H1 (cell line): ENCODE measurements around the gene RNF157. TPM values are rescaled to one million over a fixed set of nuclear protein-coding genes. Genes with fewer than 3 reads are reported as not detected.

Experiments used
- CTCF ChIA-PET: fragments of 300-600 bp; sonication (Branson Sonifier 250); formaldehyde crosslinking; loops from one replicate; lab custom pipeline; 2021; ENCODE audit not compliant: partially characterized antibody; lab: Charles Lee
- POLR2A ChIA-PET: fragments of 300-600 bp; sonication (Branson Sonifier 250); formaldehyde crosslinking; loops from one replicate; lab custom pipeline; 2021; ENCODE audit warnings: inconsistent platforms; ENCODE audit not compliant: partially characterized antibody; lab: Charles Lee
- DNase-seq, 2 experiments: peaks; one replicate each; pipeline versions ENCODE4 v3.0.0 to v3.0.0-alpha.2; 2010 to 2022; ENCODE audit warnings: low spot score in 2 of 2, low read depth in 1 of 2, mixed read lengths in 1 of 2
- FAIRE-seq: peaks from 2 replicates; lab custom pipeline; 2011; peaks lifted over from hg19 to GRCh38; lab: Jason Lieb, UNC
- H2AFZ ChIP-seq: 2 replicates; pipeline ENCODE4 v1.8.1; 2012; ENCODE audit warnings: low read length, inconsistent platforms
- H2AK5ac ChIP-seq: 2 replicates; pipeline ENCODE4 v1.6.1; 2013; ENCODE audit warnings: low read depth, low read length
- H2BK120ac ChIP-seq: replicated peaks from 2 replicates; pipeline ENCODE3; 2013; ENCODE audit warnings: low read depth, low read length, inconsistent platforms
- H2BK12ac ChIP-seq: 2 replicates; pipeline ENCODE4 v1.6.1; 2013; ENCODE audit warnings: low read depth, low read length
- H2BK15ac ChIP-seq: 2 replicates; pipeline ENCODE4 v1.6.1; 2013; ENCODE audit warnings: low read length
- H2BK20ac ChIP-seq: 2 replicates; pipeline ENCODE4 v1.6.1; 2013; ENCODE audit warnings: low read length
- H2BK5ac ChIP-seq: 2 replicates; pipeline ENCODE4 v1.6.1; 2013; ENCODE audit warnings: low read depth, low read length
- H3K14ac ChIP-seq: 2 replicates; pipeline ENCODE4 v1.6.1; 2013; ENCODE audit warnings: inconsistent platforms; ENCODE audit not compliant: insufficient read length
- H3K18ac ChIP-seq: 2 replicates; pipeline ENCODE4 v1.6.1; 2013; ENCODE audit warnings: low read length; ENCODE audit errors: extremely low read depth
- H3K23ac ChIP-seq: 2 replicates; pipeline ENCODE4 v1.6.1; 2013; ENCODE audit warnings: inconsistent platforms; ENCODE audit not compliant: insufficient read length
- H3K23me2 ChIP-seq: 2 replicates; pipeline ENCODE4 v1.6.1; 2013; ENCODE audit warnings: low read depth, low read length
- H3K27ac ChIP-seq: 2 replicates; pipeline ENCODE4 v1.6.1; 2011; ENCODE audit warnings: low read depth, low read length, inconsistent platforms
- H3K27me3 ChIP-seq, 4 experiments: replicated peaks in 1 of 4; 1 replicate in 1 of 4; 2 replicates in 3 of 4; pipeline versions ENCODE4 v1.6.1 to v1.8.1; 2011 to 2013; ENCODE audit warnings: low read length in 3 of 4, mild to moderate bottlenecking in 3 of 4, inconsistent platforms in 2 of 4, mixed read lengths in 2 of 4, moderate library complexity in 1 of 4; ENCODE audit not compliant: control insufficient read depth in 3 of 4, insufficient read depth in 3 of 4; ENCODE audit errors: extremely low read depth in 1 of 4
- H3K36me3 ChIP-seq, 4 experiments: 2 replicates each; pipeline versions ENCODE4 v1.6.1 to v1.8.1; 2011 to 2013; ENCODE audit warnings: mild to moderate bottlenecking in 4 of 4, low read length in 3 of 4, moderate library complexity in 2 of 4, control low read depth in 1 of 4, inconsistent platforms in 1 of 4; ENCODE audit not compliant: insufficient read depth in 4 of 4, control insufficient read depth in 2 of 4
- H3K4ac ChIP-seq: replicated peaks from 2 replicates; pipeline ENCODE3; 2013; ENCODE audit warnings: low read length, low read depth, mixed read lengths, inconsistent platforms; ENCODE audit not compliant: insufficient read length
- H3K4me1 ChIP-seq, 4 experiments: replicated peaks in 1 of 4; 1 replicate in 1 of 4; 2 replicates in 3 of 4; pipeline versions ENCODE4 v1.6.1 to v1.8.1; 2011 to 2013; ENCODE audit warnings: low read length in 3 of 4, inconsistent platforms in 2 of 4, mixed read lengths in 1 of 4; ENCODE audit not compliant: insufficient read depth in 4 of 4, control insufficient read depth in 3 of 4
- H3K4me2 ChIP-seq, 2 experiments: 2 replicates each; pipeline versions ENCODE4 v1.6.1 to v1.8.1; 2011 to 2013; ENCODE audit warnings: low read depth in 2 of 2, low read length in 2 of 2, control low read depth in 1 of 2, inconsistent platforms in 1 of 2, mild to moderate bottlenecking in 1 of 2; ENCODE audit not compliant: insufficient read depth in 1 of 2
- H3K4me3 ChIP-seq, 4 experiments: fragments of 200-600, 300-600 bp in 1 of 4; sonication (generic), shearing (Covaris generic), sonication (Bioruptor Twin) in 1 of 4; 2 replicates each; pipeline versions ENCODE4 v1.5.1 to v1.8.1; 2011 to 2016; ENCODE audit warnings: low read length in 4 of 4, low read depth in 3 of 4, control low read depth in 2 of 4, inconsistent platforms in 2 of 4, mild to moderate bottlenecking in 2 of 4, mixed read lengths in 1 of 4, moderate library complexity in 1 of 4; ENCODE audit not compliant: insufficient read depth in 2 of 4; ENCODE audit errors: extremely low read depth in 1 of 4
- H3K56ac ChIP-seq: replicated peaks from 2 replicates; pipeline ENCODE3; 2013; ENCODE audit warnings: low read depth, mild to moderate bottlenecking, mixed read lengths, low read length, inconsistent platforms; ENCODE audit not compliant: insufficient read length
- H3K79me1 ChIP-seq: 2 replicates; pipeline ENCODE4 v1.6.1; 2013; ENCODE audit warnings: low read depth, low read length, control low read depth
- H3K79me2 ChIP-seq, 2 experiments: 2 replicates each; pipeline versions ENCODE4 v1.6.1 to v1.8.1; 2012 to 2013; ENCODE audit warnings: low read length in 2 of 2, mild to moderate bottlenecking in 2 of 2, inconsistent platforms in 1 of 2; ENCODE audit not compliant: insufficient read depth in 2 of 2, control insufficient read depth in 1 of 2
- H3K9ac ChIP-seq, 4 experiments: replicated peaks in 1 of 4; 1 replicate in 1 of 4; 2 replicates in 3 of 4; pipeline versions ENCODE4 v1.6.1 to v1.8.1; 2011 to 2013; ENCODE audit warnings: low read depth in 3 of 4, low read length in 3 of 4, control low read depth in 2 of 4, mild to moderate bottlenecking in 2 of 4, moderate library complexity in 2 of 4, inconsistent platforms in 1 of 4; ENCODE audit errors: extremely low read depth in 1 of 4
- H3K9me3 ChIP-seq, 2 experiments: 2 replicates each; pipeline versions ENCODE4 v1.6.1 to v1.8.1; 2012 to 2013; ENCODE audit warnings: mild to moderate bottlenecking in 2 of 2, moderate library complexity in 2 of 2, control low read depth in 1 of 2, inconsistent platforms in 1 of 2, low read depth in 1 of 2, low read length in 1 of 2, mixed read lengths in 1 of 2; ENCODE audit not compliant: insufficient read depth in 2 of 2
- H4K20me1 ChIP-seq, 2 experiments: replicated peaks in 1 of 2; 2 replicates each; pipeline versions ENCODE3 to v1.8.1; 2011 to 2013; ENCODE audit warnings: inconsistent platforms in 2 of 2, low read length in 2 of 2, mild to moderate bottlenecking in 1 of 2; ENCODE audit not compliant: insufficient read depth in 2 of 2, control insufficient read depth in 1 of 2
- H4K5ac ChIP-seq: 2 replicates; pipeline ENCODE4 v1.6.1; 2013; ENCODE audit warnings: low read length, low read depth, mixed read lengths, inconsistent platforms; ENCODE audit not compliant: insufficient read length
- H4K8ac ChIP-seq: 2 replicates; pipeline ENCODE4 v1.8.0; 2013; ENCODE audit warnings: mild to moderate bottlenecking, moderate library complexity, low read length, inconsistent platforms; ENCODE audit not compliant: insufficient read depth; ENCODE audit errors: extremely low read depth
- H4K91ac ChIP-seq: replicated peaks from 2 replicates; pipeline ENCODE3; 2013; ENCODE audit warnings: low read length, mixed read lengths, inconsistent platforms; ENCODE audit not compliant: insufficient read length
- EP300 ChIP-seq, 2 experiments: IDR thresholded peaks; 1 replicate in 1 of 2; 2 replicates in 1 of 2; pipeline ENCODE4 v1.6.1; 2011 to 2012; ENCODE audit warnings: low read depth in 2 of 2, low read length in 2 of 2, mild to moderate bottlenecking in 2 of 2, borderline replicate concordance in 1 of 2, inconsistent platforms in 1 of 2, moderate library complexity in 1 of 2
- KDM1A ChIP-seq: fragments of 200-600, 300-600 bp; sonication (generic); IDR thresholded peaks from 2 replicates; pipeline ENCODE4 v1.7.1; 2016; ENCODE audit warnings: mild to moderate bottlenecking, low read length, borderline replicate concordance
- MAX ChIP-seq: IDR thresholded peaks from 2 replicates; pipeline ENCODE4 v1.6.1; 2012; ENCODE audit warnings: inconsistent platforms
- PHF8 ChIP-seq: fragments of 200-600 bp; sonication (generic); conservative IDR thresholded peaks from 2 replicates; pipeline ENCODE4 v1.7.1; 2012; ENCODE audit warnings: low read depth, mild to moderate bottlenecking, inconsistent platforms, low read length, moderate library complexity
- TCF12 ChIP-seq: IDR thresholded peaks from 2 replicates; pipeline ENCODE4 v1.6.1; 2011; ENCODE audit warnings: low read depth, mild to moderate bottlenecking, low read length
- TEAD4 ChIP-seq: IDR thresholded peaks from 2 replicates; pipeline ENCODE4 v1.6.1; 2012; ENCODE audit warnings: low read depth, low read length, inconsistent platforms, mixed read lengths
- ZNF274 ChIP-seq: IDR thresholded peaks from 2 replicates; pipeline ENCODE4 v1.7.0; 2012; ENCODE audit warnings: low read length, borderline replicate concordance; ENCODE audit errors: extremely low read depth
- WGBS, 2 experiments: shearing (Covaris generic) in 1 of 2; methylation state at CpG; one replicate each; pipeline versions ENCODE4 v1.1.6 to v1.1.7; 2013 to 2015; ENCODE audit warnings: low lambda C conversion rate in 2 of 2, mixed read lengths in 2 of 2, inconsistent platforms in 1 of 2, low coverage in 1 of 2, missing lambda C conversion rate in 1 of 2; ENCODE audit not compliant: insufficient replicate concordance in 2 of 2, insufficient coverage in 1 of 2, insufficient read length in 1 of 2; ENCODE audit errors: extremely low coverage in 1 of 2, missing lambda C conversion rate in 1 of 2; 5-methylcytosine and 5-hydroxymethylcytosine counted together
- long read RNA-seq, 2 experiments: library from RNA in 1 of 2; library from capped mRNA in 1 of 2; stranded (forward); transcript quantifications; one replicate each; pipeline ENCODE4 v2.0.0, GENCODE V29; 2021; ENCODE audit warnings: inconsistent platforms in 1 of 2
- polyA minus RNA-seq, 3 experiments: library from RNA; depleted of rRNA, polyadenylated mRNA; stranded (reverse); fragments of >200 nt; gene quantifications; 1 replicate in 2 of 3; 2 replicates in 1 of 3; pipeline ENCODE4 v1.2.3, GENCODE V29; 2011
- polyA plus RNA-seq, 7 experiments: library from polyadenylated mRNA; depleted of rRNA in 3 of 7; stranded (reverse) in 5 of 7; unstranded in 2 of 7; fragments of >200 nt in 5 of 7; fragments of 200-250 nt in 2 of 7; gene quantifications; 1 replicate in 5 of 7; 2 replicates in 1 of 7; 4 replicates in 1 of 7; pipeline versions ENCODE4 v1.2.1 to v1.2.3, GENCODE V29; 2011 to 2013; ENCODE audit warnings: missing spikeins in 2 of 7, mixed read lengths in 2 of 7
- total RNA-seq: library from RNA; stranded (reverse); fragmentation: NEBNext Ultra II Directional; extraction: Animal tissue kit (Norgen Biotek cat#: 25700); gene quantifications from 2 replicates; pipeline ENCODE4 v1.2.1, GENCODE V29; 2021

Gene RNF157
- 13.4 and 14.9 TPM in 2 replicates for total RNA-seq
- polyA plus RNA-seq (2011; rRNA removed): 16.7 and 20.2 TPM in 2 replicates
- 15.2 TPM for polyA plus RNA-seq (2011; cell fraction: cytosol; rRNA removed)
- 17.4 TPM for polyA plus RNA-seq (2011; cell fraction: nucleus; rRNA removed)
- 13.0 to 30.8 TPM (median 18.2 TPM) in 4 replicates for polyA plus RNA-seq (2012, experiment 1 of 2)
- polyA plus RNA-seq (2012, experiment 2 of 2): 10.9 TPM
- polyA plus RNA-seq (2013, experiment 1 of 2): 9.3 TPM
- polyA plus RNA-seq (2013, experiment 2 of 2): 9.7 TPM
- polyA minus RNA-seq (2011; rRNA and poly(A)+ RNA removed): 27.8 and 31.8 TPM in 2 replicates
- polyA minus RNA-seq (2011; cell fraction: cytosol; rRNA and poly(A)+ RNA removed): 16.3 TPM
- polyA minus RNA-seq (2011; cell fraction: nucleus; rRNA and poly(A)+ RNA removed): 15.9 TPM
- long read RNA-seq, experiment 1, full-length matches to known transcripts: 1 of 16 reads
- long read RNA-seq, experiment 1, partial matches to known transcripts: 0 of 16 reads
- long read RNA-seq, experiment 1, other reads (novel, unspliced or antisense): 15 of 16 reads
- long read RNA-seq, experiment 2, partial matches to known transcripts: 0 of 2 reads
- long read RNA-seq, experiment 2, other reads (novel, unspliced or antisense): 2 of 2 reads

GRCh38 chr17:76240461-76241203, at the start of gene RNF157:
Gene RNF157 (minus strand): TSS chr17:76240493. CDS start chr17:76240240, 253 bp downstream.
- H3K23ac ChIP-seq: no peak within 1 kb of the TSS
- peak within 1 kb of the TSS; percentile 75; the same call in 1 of the 2 replicates for H3K18ac ChIP-seq
- POLR2A ChIA-PET: interaction anchor here (0.8 to 1.7 kb wide), 11 partner anchors 11 to 118 kb away, joined by 3 to 7 read pairs (median 4); no protein-coding TSS in a partner anchor
- H2BK120ac ChIP-seq: no peak within 1 kb of the TSS
- H3K14ac ChIP-seq: peak within 1 kb of the TSS; percentile 44
- peak within 1 kb of the TSS; percentile 68 to 99 for H3K4me2 ChIP-seq
- H3K9me3 ChIP-seq: no peaks in the 10 kb centered on the region
- H4K5ac ChIP-seq: peak within 1 kb of the TSS; percentile 58
- peak within 1 kb of the TSS; percentile 34; the same call in 1 of the 2 replicates for H2BK15ac ChIP-seq
- no peaks in the 10 kb centered on the region for H3K79me1 ChIP-seq
- FAIRE-seq (no peak), DNase-seq (peak in 1 of 2 experiments; percentile 82)
- peak within 1 kb of the TSS; percentile 4; the same call in 1 of the 2 replicates for H2BK12ac ChIP-seq
- H3K56ac ChIP-seq: peak within 1 kb of the TSS; percentile 66
- H2BK5ac ChIP-seq: peak within 1 kb of the TSS; percentile 55; the same call in 1 of the 2 replicates
- H3K9ac ChIP-seq: peak within 1 kb of the TSS in 3 of 4 experiments; percentile 26 to 60 (median 52); a peak in 5 of 7 replicates
- peak within 1 kb of the TSS; percentile 90 for H4K91ac ChIP-seq
- H3K79me2 ChIP-seq: 0 out of 4 replicates have a peak, but pooled peaks cover 0 to 2% of the 10 kb centered on the region in 2 experiments
- peaks cover 0 to 6% (median 4%) of the 10 kb centered on the region in 4 experiments; a peak in 5 of 7 replicates for H3K4me1 ChIP-seq
- H2AK5ac ChIP-seq: no peak within 1 kb of the TSS
- peak within 1 kb of the TSS; percentile 99 for H3K4ac ChIP-seq
- H4K8ac ChIP-seq: peak within 1 kb of the TSS; percentile 94
- no peaks in the 10 kb centered on the region for H3K36me3 ChIP-seq
- H2AFZ ChIP-seq: peak within 1 kb of the TSS; percentile 86
- H3K23me2 ChIP-seq: peaks cover 11% of the 10 kb centered on the region
- CTCF ChIA-PET: interaction anchor here (0.9 to 4.1 kb wide), 4 partner anchors 11 to 57 kb away, joined by 3 to 18 read pairs (median 5); no protein-coding TSS in a partner anchor
- H2BK20ac ChIP-seq: no peak within 1 kb of the TSS
- peak within 1 kb of the TSS; percentile 36 to 69 (median 52) for H3K4me3 ChIP-seq
- H4K20me1 ChIP-seq: no peaks in the 10 kb centered on the region
- peaks cover 5 to 42% (median 31%) of the 10 kb centered on the region in 4 experiments for H3K27me3 ChIP-seq
- H3K27ac ChIP-seq: no peak within 1 kb of the TSS; the same call in 1 of the 2 replicates
- WGBS, 2 experiments: 3% methylated on average over 17 of the region's 102 CpGs; no CpG with 5 or more reads in 1 of the 2 experiments
- TF ChIP-seq ZNF274 (no peak), MAX (peak; percentile 75), TEAD4 (no peak), KDM1A (no peak), PHF8 (peak; percentile 54), TCF12 (no peak), EP300 (IDR thresholded peaks at IDR 0.05; ENCODE audit: borderline replicate concordance in 1 of 2, low read depth in 2 of 2, low read length in 2 of 2) (no peak)
